ENCODE measurements around the gene WFDC13. TPM values are rescaled to one million over a fixed set of nuclear protein-coding genes. Genes with fewer than 3 reads are reported as not detected.
"Not testable (repeated sequence)": the region's sequence is repeated elsewhere in the genome, so short reads cannot be mapped to it uniquely, and the experiment has no call there.

WFDC13 gene, protein sequence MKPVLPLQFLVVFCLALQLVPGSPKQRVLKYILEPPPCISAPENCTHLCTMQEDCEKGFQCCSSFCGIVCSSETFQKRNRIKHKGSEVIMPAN
- total RNA-seq: not detected in 2 replicates

DNA sequence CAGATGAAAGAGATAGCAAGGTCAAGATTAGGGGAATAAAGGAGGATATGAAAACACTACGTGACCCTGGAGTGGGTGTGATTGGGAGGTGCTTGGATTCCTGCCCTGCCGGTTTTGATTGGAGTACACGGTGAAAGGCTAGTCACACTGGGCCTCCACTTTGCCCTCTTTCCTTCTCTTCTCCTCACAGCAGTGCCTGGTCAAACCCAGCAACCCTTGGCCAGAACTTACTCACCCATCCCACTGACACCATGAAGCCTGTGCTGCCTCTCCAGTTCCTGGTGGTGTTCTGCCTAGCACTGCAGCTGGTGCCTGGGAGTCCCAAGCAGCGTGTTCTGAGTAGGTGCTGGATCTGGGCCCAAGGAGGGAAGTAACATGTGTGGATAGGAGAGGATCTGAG, at the start of gene WFDC13:
Gene WFDC13 (plus strand): TSS at position 166 of the 400 bp plus-strand sequence. CDS start 86 bp downstream, at position 252.
- DNase-seq (ENCODE audit: extremely low read depth, low read depth, low spot score): no peak

DNA sequence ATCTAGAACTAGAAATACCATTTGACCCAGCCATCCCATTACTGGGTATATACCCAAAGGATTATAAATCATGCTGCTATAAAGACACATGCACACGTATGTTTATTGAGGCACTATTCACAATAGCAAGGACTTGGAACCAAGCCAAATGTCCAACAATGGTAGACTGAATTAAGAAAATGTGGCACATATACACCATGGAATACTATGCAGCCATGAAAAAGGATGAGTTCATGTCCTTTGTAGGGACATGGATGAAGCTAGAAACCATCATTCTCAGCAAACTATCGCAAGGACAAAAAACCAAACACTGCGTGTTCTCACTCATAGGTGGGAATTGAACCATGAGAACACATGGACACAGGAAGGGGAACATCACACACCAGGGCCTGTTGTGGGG, 44.8 kb upstream of the WFDC13 start:
- DNase-seq (ENCODE audit: extremely low read depth, low read depth, low spot score): not testable (repeated sequence)

DNA sequence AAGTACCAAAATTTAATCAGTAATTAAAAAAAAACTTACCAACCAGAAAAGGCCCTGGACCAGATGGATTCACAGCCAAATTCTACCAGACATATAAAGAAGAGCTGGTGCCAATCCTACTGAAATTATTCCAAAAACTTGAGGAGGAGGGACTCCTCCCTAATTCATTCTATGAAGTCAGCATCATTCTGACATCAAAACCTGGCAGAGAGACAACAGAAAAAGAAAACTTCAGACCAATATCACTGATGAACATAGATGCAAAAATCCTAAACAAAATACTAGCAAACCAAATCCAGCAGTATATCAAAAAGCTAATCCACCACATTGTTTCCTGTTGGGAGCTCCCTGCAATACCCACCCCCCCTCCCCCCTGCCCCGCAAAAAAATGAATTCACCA, 31.7 kb upstream of the WFDC13 start, which contains the start of gene WFDC11:
Gene WFDC11 (minus strand): TSS at position 101 of the 400 bp plus-strand sequence. CDS start 19,639 bp downstream, outside the sequence.
- no peak for DNase-seq (ENCODE audit: extremely low read depth, low read depth, low spot score)

DNA sequence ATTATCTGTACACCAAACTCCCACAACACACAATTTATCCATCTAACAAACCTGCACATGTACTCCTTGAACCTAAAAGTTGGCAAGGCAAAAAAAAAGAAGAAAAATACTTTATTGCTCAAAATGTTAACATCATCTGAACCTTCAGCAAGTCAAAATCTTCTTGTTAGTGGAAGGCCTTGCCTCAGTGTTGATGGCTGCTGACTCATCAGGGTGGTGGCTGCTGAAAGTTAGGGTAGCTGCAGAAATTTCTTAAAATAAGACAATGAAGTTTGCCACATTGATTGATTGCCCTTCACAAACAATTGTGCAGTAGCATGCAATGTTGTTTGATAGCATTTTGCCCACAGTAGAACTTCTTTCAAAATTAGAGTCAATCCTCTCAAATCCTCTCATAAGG, 29.1 kb upstream of the WFDC13 start:
- DNase-seq (ENCODE audit: extremely low read depth, low read depth, low spot score): no peak

DNA sequence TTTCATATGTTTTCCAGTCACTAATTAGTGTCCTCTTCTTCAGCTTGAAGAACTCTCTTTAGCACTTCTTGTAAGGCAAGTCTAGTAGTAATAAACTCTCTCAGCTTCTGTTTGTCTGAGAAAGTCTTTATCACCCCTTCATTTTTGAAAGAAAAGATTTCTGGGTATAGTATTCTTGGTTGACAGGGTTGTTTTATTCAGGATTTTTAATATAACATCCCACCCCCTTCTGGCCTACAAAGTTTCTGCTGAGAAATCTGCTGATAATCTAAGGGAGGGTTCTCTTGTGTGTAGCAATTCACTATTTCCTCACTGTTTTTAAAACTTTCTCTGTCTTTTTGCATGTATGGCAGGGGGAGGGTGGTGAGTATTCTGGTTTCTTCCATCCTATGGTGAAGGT, 22.2 kb upstream of the WFDC13 start:
- no peak for DNase-seq (ENCODE audit: extremely low read depth, low read depth, low spot score)

DNA sequence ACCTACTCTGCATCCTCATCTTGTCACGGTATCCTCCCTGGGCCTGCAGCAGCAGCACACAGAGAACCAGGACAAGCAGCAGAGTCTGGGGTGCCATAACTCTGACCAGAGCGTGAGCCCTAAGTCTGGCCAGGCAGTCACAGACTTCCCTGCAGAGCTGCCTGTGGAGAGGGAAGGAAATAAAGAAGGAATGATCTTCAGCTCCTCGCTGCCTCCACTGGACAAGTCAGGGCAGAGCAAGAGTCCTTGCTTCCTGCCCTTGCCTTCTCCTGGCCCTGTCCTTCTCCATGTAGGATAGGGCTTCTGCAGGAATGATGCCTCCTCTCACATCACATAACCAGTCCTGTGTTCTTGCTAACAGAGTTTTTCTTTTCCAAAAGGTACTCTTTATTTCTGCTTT, 15.9 kb upstream of the WFDC13 start:
- no peak for DNase-seq (ENCODE audit: extremely low read depth, low read depth, low spot score)

DNA sequence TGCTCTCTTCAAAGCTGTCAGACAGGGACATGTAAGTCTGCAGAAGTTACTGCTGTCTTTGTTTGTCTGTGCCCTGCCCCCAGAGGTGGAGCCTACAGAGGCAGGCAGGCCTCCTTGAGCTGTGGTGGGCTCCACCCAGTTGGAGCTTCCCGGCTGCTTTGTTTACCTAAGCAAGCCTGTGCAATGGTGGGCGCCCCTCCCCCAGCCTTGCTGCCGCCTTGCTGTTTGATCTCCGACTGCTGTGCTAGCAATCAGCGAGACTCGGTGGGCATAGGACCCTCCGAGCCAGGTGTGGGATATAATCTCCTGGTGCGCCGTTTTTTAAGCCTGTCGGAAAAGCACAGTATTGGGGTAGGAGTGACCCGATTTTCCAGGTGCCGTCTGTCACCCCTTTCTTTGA, 8.5 kb upstream of the WFDC13 start:
- not testable (repeated sequence) for DNase-seq (ENCODE audit: extremely low read depth, low read depth, low spot score)

DNA sequence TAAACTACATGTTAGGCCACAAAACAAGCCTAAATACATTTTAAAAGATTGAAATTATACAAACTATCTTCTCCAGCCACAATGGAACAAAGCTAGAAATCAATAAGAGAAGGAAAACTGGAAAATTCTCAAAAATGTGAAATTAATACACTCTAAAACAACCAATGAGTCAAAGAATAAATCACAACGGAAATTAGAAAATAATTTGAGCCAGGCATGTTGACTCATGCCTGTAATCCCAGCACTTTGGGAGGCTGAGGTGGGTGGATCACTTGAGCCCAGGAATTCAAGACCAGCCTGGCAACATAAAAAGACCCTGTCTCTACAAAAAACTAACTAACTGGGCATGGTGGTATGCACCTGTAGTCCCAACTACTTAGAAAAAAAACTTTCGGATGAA, 6.3 kb upstream of the WFDC13 start:
- DNase-seq (ENCODE audit: extremely low read depth, low read depth, low spot score): no peak

DNA sequence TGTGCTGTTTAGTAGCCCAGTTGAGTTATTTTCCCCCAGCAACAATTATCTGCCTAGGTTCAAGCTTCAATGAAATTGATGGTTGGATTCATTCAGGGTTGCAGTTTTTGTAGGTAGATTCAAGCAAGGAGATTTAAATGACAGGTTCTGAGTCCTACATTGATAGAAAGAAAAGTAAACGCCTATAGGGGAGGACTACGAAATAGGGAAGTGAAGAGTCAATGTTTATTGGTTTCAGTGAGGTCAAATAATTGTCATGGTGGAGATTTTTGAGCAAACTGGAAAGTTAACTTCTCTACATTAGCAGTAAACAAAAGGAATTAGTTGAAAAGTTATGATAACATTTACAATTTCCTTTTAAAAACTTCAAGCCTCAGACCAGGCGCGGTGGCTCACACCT, 734 bp upstream of the WFDC13 start:
- DNase-seq (ENCODE audit: extremely low read depth, low read depth, low spot score): no peak

DNA sequence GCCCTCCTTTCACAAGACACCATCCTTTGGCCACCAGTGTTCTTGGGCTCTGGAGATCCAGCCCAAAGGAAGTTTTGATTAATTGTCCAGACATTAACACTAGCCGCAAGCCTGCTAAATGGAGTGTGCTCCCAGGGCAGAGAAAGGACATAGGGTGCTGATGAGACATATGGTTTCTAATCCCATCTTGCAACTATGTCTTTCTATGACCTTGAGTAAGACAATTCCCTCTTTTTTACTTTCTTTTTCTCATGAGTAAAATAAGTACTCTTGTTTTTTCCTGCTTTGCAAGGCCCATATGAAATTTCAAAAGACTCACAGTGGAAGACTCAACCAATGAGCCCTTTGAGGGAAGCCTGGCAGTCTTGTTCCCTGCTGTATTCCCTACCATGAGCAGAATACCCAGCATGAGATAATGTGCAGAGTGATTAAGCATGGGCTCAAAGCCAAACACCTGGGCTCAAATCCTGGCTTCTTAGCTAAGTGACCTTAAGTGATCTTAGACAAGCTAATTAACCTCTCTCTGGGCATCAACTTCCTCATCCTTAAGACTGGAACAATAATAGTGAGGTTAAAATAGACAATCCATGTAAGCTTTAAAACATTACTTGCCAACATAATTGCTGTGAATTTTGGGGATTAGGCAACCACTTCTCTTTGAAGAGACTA, 3.3 kb downstream of the WFDC13 start, which contains the start of gene WFDC10B:
Gene WFDC10B (minus strand): TSS at position 51 of the 669 bp plus-strand sequence. CDS start 19,027 bp downstream, outside the sequence.
- no peak for DNase-seq (ENCODE audit: extremely low read depth, low read depth, low spot score)

DNA sequence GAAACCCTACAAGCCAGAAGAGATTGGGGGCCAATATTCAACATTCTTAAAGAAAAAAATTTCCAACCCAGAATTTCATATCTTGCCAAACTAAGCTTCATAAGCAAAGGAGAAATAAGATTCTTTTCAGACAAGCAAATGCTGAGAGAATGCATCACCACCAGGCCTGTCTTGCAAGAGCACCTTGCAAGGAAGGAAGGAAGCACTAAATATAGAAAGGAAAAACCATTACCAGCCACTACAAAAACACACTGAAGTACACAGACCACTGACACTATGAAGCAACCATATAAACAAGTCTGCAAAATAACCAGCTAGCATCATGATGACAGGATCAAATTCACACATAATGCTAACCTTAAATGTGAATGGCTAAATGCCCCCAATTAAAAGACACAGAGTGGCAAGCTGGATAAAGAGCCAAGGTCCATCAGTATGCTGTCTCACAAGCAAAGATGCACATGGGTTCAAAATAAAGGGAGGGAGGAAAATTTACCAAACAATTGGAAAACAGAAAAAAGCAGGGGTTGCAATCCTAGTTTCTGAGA, 14.4 kb downstream of the WFDC13 start:
- DNase-seq (ENCODE audit: extremely low read depth, low read depth, low spot score): not testable (repeated sequence)

DNA sequence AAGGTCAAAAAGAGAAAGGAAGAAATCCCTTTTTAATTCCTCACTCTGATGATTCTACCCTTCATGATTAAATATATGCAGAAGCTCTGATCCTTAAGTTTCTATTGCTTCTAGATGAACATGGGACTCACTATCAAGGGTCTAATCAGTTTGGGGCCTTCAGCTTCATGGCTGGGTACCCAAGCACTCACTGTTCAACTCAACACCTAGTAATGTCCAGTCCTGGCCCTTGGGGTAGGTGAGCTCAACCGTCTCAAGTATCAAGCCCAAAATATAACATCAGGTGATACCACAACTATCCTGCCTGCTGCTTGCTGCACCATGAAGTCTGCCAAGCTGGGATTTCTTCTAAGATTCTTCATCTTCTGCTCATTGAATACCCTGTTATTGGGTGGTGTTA, 20.2 kb downstream of the WFDC13 start, which contains the start of gene SPINT4:
Gene SPINT4 (plus strand): TSS at position 301 of the 400 bp plus-strand sequence. CDS start 21 bp downstream, at position 322.
- DNase-seq (ENCODE audit: extremely low read depth, low read depth, low spot score): no peak

DNA sequence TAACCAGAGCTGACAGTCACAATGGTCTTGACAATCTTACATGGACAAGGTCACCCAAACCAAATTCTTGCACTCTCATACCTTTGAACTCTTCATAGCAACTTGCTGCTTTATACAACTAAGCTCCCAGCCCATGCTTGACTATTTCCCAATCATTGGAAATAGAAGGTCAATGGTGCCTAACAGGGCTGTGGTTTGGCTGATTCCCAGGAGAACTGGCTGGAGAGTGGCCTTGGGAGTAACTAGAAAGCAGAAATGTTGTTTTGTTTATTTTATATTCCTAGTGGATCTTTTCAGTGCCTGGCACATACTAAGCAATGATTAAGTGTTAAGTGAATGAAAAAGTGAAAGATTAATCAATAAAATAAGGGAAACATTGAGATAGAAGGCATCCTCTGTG, 23.3 kb downstream of the WFDC13 start:
- no peak for DNase-seq (ENCODE audit: extremely low read depth, low read depth, low spot score)

DNA sequence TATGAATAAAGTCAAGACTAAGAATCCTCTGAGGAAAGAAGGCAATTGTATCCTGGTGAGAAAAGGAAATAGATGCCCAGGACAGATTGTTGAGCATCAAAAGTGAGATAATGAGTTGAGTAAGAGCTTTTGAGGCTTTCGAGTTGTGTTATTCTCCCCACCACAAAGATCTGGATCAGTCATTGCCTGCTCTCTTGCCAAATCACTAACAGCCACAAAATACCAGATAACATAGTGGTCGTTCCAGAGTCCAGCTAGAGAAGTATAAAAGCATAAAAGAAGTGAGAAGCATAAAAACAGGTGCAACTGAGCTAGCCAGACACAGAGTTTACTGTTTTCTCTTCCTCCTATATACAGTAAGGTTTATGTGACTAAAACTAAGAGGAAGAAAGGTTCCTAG, 25.2 kb downstream of the WFDC13 start:
- no peak for DNase-seq (ENCODE audit: extremely low read depth, low read depth, low spot score)

DNA sequence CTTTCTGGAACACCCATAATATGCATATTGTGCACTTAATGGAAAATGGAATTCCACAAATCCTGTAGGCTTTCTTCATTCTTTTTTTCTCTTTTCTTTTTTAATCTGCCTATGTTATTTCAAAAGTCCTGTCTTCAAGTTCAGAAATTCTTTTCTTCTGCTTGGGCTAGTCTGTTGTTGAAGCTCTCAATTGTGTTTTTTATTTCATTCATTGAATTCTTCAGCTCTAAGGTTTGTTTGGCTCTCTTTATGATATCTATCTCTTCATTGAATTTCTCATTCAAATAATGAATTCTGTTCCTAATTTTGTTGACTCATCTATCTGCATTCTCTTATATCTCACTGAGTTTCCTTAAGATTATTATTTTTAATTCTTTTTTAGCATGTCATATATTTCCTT, 30.4 kb downstream of the WFDC13 start:
- no peak for DNase-seq (ENCODE audit: extremely low read depth, low read depth, low spot score)

DNA sequence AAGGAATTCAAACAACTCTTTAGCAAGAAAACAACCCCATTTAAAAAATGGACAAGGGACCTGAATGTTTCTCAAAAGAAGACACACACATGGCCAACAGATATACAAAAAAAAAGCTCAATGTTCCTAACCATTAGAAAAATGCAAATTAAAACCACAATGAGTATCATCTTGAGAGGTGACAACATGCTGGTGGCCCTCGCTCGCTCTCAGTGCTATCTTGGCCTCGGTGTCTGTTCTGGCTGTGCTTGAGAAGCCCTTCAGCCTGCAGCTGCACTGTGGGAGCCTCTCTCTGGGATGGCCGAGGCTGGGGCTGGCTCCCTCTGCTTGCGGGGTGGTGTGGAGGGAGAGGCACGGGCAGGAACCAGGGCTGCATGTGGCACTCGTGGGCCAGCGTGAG, 33.7 kb downstream of the WFDC13 start:
- no peak for DNase-seq (ENCODE audit: extremely low read depth, low read depth, low spot score)

DNA sequence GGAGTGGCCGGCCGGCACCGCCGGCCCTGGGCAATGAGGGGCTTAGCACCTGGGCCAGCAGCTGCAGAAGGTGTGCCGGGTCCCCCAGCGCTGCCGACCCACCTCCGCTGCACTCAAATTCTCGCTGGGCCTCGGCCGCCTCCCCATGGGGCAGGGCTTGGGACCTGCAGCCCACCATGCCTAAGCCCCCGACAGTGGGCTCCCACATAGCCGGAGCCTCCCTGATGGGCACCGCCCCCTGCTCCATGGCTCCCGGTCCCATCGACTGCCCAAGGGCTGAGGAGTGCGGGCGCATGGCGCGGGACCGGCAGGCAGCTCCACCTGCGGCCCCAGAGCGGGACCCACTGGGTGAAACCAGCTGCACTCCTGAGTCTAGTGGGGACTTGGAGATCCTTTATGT, 34.1 kb downstream of the WFDC13 start:
- DNase-seq (ENCODE audit: extremely low read depth, low read depth, low spot score): no peak

DNA sequence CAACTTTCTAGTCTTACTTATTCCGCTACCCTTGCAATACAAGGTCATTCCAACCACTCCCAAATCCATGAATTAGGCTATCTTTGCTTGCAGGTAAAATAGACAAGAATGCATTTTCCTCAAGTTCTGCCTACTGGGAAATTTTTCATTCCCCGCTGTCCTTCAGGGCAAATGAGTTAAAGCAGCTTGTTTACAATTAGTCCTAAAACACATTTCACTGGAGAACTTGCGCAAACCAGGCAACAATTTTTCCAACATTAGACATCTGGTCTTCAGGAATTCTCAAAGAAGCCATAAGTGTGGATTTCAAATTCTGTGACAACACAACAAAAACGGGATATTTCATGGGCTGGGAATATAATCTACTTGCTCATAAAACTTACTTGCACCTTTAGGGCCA, 40.8 kb downstream of the WFDC13 start:
- no peak for DNase-seq (ENCODE audit: extremely low read depth, low read depth, low spot score)

DNA sequence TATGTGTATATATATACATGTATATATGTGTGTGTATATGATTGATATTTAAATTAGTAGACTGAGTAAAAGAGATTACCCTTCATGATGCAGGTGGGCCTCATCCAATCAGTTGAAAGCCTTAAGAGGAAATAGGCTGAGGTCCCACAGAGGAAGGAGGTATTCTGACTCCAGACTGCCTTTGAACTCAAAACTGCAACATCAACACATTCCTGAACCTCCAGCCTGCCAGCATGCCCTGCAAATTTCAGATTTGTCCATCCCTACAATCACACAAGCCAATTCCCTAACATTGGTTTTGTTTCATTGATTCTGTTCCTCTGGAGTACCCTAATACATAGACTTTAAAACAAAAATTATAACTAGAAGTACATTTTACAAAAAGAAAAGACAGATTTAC, 43.2 kb downstream of the WFDC13 start:
- DNase-seq (ENCODE audit: extremely low read depth, low read depth, low spot score): no peak

DNA sequence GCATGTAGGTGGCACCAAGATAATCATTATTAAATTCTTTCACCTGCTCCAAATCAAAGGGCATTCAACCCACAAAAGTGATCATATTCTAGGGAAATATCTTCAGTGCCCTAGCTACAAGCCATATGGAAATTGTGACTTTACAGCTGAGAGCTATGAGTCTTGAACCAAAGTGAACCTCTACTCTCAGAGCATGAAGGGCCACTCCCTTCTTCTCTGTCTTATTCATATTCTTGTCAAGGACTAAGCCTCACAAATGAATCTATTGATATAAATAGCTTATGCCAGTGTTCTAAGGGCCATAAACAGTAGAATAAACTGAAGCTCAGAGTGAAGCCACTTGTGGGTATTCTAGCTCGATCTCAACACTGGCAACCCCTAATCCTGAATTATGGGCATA, 49.9 kb downstream of the WFDC13 start:
- DNase-seq (ENCODE audit: extremely low read depth, low read depth, low spot score): no peak

DNA sequence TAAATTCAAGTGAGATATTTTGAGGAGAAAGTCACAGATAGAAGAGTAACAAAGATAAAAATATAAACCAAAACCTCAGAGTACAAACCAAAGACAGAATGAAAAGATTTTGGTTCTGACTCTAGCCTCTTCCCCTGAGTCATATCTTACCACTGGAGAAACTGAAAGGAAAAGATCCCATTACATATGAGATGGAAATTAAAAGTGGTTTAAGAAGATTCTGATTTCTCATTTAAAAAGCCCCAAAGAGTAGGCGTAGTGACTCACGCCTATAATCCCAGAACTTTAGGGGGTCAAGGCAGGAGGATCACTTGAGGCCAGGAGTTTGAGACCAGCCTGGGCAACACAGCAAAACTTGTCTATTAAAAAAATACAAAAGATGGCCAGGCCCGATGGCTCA, 50.9 kb downstream of the WFDC13 start:
- DNase-seq (ENCODE audit: extremely low read depth, low read depth, low spot score): no peak

DNA sequence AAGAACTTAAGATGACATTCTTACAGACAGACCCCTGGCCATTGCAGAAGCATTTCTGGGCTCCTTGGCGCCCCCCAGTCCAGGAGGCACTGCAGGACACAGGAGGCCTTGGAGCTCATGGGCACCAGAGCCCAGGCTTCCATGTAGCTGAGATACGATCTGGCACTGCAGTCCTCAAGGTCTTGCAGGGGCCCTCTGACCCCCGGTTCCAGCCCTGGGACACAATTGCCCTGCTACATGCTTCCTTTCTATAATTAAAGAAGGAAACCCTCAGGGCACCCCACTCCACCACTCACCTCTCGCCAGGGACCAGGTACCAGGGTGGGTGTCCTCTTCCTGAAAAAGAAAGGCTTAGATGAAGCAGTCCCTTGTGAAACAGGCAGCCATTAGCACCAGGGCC, 56.3 kb downstream of the WFDC13 start:
- no peak for DNase-seq (ENCODE audit: extremely low read depth, low read depth, low spot score)
